ENCODE results near the gene PLPPR1. TPM values are rescaled to one million over a fixed set of nuclear protein-coding genes. Genes with fewer than 3 reads are reported as not detected.

Gene PLPPR1
- total and polyA plus RNA-seq, 2 of the 13 experiments (the other 11 are each of a cell fraction or from before 2014, with no cell fraction given): 16.0 to 84.7 TPM

GRCh38 chr9:101350285-101350684, 321.8 kb downstream of the PLPPR1 start (continued):
- TF ChIP-seq MAZ (IDR thresholded peaks at IDR 0.05; ENCODE audit: borderline replicate concordance, low read depth, low read length): no peak
- TF ChIP-seq MAZ (CRISPR knock-in tag; IDR thresholded peaks at IDR 0.05; ENCODE audit: low read depth): 0 out of 2 replicates have a peak, but pooled peaks have one; percentile 34
- TF ChIP-seq ZNF317 (CRISPR knock-in tag; IDR thresholded peaks at IDR 0.05): 0 out of 2 replicates have a peak, but pooled peaks have one; percentile 30
- peak; percentile 76; the same call in 1 of the 2 replicates for TF ChIP-seq ISL2 (CRISPR knock-in tag; IDR thresholded peaks at IDR 0.05)
- TF ChIP-seq REXO4 (CRISPR knock-in tag; IDR thresholded peaks at IDR 0.05; ENCODE audit: borderline replicate concordance): no peak
- peak; percentile 77; the same call in 1 of the 2 replicates for TF ChIP-seq ZNF33A (CRISPR knock-in tag; IDR thresholded peaks at IDR 0.05; ENCODE audit: borderline replicate concordance)
- 0 out of 2 replicates have a peak, but pooled peaks have one; percentile 27 for TF ChIP-seq TBX2 (CRISPR knock-in tag; IDR thresholded peaks at IDR 0.05; ENCODE audit: borderline replicate concordance)
- peak; percentile 27; the same call in 1 of the 2 replicates for TF ChIP-seq HNF4A (CRISPR knock-in tag; IDR thresholded peaks at IDR 0.05)
- peak; percentile 54; the same call in 1 of the 2 replicates for TF ChIP-seq NCOA2 (CRISPR knock-in tag; IDR thresholded peaks at IDR 0.05)
- TF ChIP-seq HOMEZ (CRISPR knock-in tag; IDR thresholded peaks at IDR 0.05; ENCODE audit: low read depth): peak; percentile 82; the same call in 1 of the 2 replicates
- TF ChIP-seq AKNA (CRISPR knock-in tag; IDR thresholded peaks at IDR 0.05; ENCODE audit: borderline replicate concordance): no peak
- TF ChIP-seq SOX5 (CRISPR knock-in tag; IDR thresholded peaks at IDR 0.05; ENCODE audit: borderline replicate concordance): peak; percentile 23; the same call in 1 of the 2 replicates
- 0 out of 2 replicates have a peak, but pooled peaks have one; percentile 24 for TF ChIP-seq HNF4G (IDR thresholded peaks at IDR 0.05; ENCODE audit: borderline replicate concordance, low read depth, low read length)
- no peak for TF ChIP-seq HNF4G (CRISPR knock-in tag; IDR thresholded peaks at IDR 0.05; ENCODE audit: borderline replicate concordance, low read depth)
- TF ChIP-seq HDAC2 (CRISPR knock-in tag; IDR thresholded peaks at IDR 0.05): no peak
- TF ChIP-seq NR2F6 (IDR thresholded peaks at IDR 0.05): peak; percentile 43; the same call in 1 of the 2 replicates
- peak; percentile 28; the same call in 1 of the 2 replicates for TF ChIP-seq NR2F6 (CRISPR knock-in tag; IDR thresholded peaks at IDR 0.05)
- TF ChIP-seq POGZ (CRISPR knock-in tag; IDR thresholded peaks at IDR 0.05): peak; percentile 62
- no peak for TF ChIP-seq LCORL (IDR thresholded peaks at IDR 0.05)
- TF ChIP-seq LCORL (CRISPR knock-in tag; IDR thresholded peaks at IDR 0.05): peak; percentile 84
- no peak for TF ChIP-seq ZNF350 (CRISPR knock-in tag; IDR thresholded peaks at IDR 0.05; ENCODE audit: borderline replicate concordance, low read depth)
- no peak for TF ChIP-seq HOXA7 (CRISPR knock-in tag; IDR thresholded peaks at IDR 0.05)
- TF ChIP-seq SAP130 (CRISPR knock-in tag; IDR thresholded peaks at IDR 0.05; ENCODE audit: low read depth): no peak
- TF ChIP-seq E2F1 (CRISPR knock-in tag; IDR thresholded peaks at IDR 0.05): no peak
- TF ChIP-seq ZNF670 (CRISPR knock-in tag; IDR thresholded peaks at IDR 0.05; ENCODE audit: borderline replicate concordance): 0 out of 2 replicates have a peak, but pooled peaks have one; percentile 52
